HG02870 (cell line): Measurements from ENCODE around the gene PHF1.

Experiments used
- ATAC-seq: cut with Tn5 transposase; IDR thresholded peaks from one replicate; pipeline ENCODE4 v1.9.1; 2021; ENCODE audit warnings: mild to moderate bottlenecking, moderate library complexity; ENCODE audit not compliant: unreplicated experiment

PHF1 gene

GRCh38 chr6:33453393-33454008 lies 42.7 kb downstream of the PHF1 start:
- ATAC-seq, result no peak

GRCh38 chr6:33454009-33454946 lies 43.5 kb downstream of the PHF1 start, which contains the start of gene ZBTB9:
Gene ZBTB9, plus strand, starts transcription at chr6:33454576. Its CDS starts 525 bp downstream, at chr6:33455101.
- ATAC-seq, result peak; percentile 97

DNA sequence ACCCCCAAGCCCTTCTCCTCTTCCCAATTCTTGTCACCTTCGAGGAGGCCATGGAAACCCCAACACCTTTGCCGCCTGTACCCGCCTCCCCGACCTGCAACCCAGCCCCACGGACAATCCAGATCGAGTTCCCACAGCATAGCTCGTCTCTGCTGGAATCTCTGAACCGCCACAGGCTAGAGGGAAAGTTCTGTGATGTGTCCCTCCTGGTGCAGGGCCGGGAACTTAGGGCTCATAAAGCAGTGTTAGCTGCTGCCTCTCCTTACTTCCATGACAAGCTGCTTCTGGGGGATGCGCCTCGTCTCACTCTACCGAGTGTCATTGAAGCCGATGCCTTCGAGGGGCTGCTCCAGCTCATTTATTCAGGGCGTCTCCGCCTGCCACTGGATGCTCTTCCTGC lies 44.2 kb downstream of the PHF1 start:
- ATAC-seq, result no peak

GRCh38 chr6:33456156-33456555 lies 45.3 kb downstream of the PHF1 start:
- no peak for ATAC-seq

- no peak for ATAC-seq
Observed at GRCh38 chr6:33458676-33459075, 47.9 kb downstream of the PHF1 start.

DNA sequence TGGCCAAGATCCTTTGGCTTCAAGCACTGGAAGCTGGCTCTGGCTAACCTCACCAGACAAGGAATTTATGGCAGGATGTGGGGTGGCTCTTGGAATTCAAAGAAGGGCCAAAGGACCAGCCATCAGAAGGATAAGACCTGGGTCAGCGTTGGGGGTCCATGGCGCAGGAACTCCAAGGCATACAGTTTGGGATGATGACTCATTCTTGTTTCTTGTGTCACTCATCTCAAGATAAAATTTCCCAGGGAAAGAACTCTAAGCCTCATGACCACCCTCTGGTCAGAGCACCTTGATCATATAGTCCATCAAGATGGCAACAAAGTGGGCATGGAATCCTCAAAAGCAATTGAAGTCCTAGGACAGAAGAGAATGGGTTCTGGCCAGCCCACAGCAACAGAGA lies 48.4 kb downstream of the PHF1 start:
- no peak for ATAC-seq
